Measurements from ENCODE around the gene MTERF1. TPM values are rescaled to one million over a fixed set of nuclear protein-coding genes. Genes with fewer than 3 reads are reported as not detected.

Gene MTERF1
- total RNA-seq, 1 experiment from 2014 or later: 18.8 TPM

DNA sequence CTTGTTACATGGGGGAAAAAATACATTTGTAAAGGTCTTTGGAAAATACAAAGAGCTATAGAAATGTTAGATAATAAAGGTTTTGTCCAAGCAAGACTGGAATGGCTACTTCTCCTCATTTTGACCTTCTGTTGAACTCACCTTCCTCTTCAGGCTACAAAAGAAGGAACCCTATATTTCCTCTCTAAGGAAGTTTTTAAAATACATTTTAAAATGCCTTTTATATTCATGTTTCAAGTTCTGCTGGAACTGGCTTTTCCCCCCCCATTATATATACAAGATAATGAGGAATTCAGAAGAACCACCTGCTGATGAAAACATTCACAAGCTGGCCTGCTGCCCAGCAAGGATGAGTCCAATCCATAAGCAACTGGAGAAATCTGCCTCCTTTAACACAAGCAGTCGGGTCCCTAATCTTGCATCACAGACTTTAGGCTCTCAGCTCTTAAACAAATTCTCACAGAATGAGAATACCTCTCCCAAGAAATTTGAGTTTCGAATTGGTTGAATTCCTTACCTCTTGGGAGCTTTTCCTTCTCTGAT lies 44.6 kb downstream of the MTERF1 start:
- DNase-seq (ENCODE audit: extremely low read depth, low read depth): no peak

- no peak for DNase-seq (ENCODE audit: extremely low read depth, low read depth)
Observed at GRCh38 chr7:91835091-91835825, 45.2 kb downstream of the MTERF1 start.

DNA sequence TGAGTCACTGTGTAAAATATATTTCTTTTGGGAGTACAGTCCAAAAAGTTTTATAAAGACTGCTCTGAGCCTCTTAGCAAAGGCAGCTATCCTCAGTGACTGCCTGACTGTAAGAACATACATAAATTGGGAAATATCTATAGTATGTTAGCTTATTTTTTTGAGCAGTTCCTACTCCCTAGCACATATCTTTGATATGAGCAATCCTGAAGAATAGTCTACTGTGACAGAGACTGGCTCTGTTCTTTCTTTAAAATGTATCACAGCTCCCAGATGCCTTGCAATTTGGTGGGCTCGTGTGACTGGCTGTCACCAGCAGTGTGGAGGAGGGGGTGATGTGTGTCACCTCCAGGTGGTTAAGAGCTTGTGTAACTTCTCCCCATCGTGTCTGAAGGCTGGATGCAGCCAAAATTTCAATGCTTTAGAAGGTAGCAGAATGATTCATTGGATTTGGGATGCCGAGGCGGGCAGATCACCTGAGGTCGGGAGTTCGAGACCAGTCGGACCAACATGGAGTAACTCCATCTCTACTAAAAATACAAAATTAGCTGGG lies 47.9 kb downstream of the MTERF1 start:
- no peak for DNase-seq (ENCODE audit: extremely low read depth, low read depth)

- no peak for DNase-seq (ENCODE audit: extremely low read depth, low read depth)
Observed at GRCh38 chr7:91827169-91827568, 53.3 kb downstream of the MTERF1 start.

DNA sequence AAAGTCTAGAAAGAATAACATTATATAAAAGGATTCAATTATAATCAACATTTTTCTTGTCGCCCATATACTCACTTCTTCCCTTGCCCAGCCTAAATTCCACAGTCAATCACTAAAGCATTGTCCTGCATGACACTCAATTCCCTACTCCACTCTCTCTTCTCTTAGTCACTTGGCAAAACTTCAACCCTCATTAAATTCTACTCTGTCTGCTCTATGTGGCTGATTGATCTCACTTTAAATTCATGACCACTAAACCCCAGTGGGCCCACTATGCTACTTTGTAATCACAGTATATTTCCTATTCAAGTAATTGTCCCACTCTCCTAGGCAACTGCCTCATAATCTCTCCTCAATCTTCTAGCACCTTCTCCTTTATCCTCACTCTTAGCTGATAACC lies 54.1 kb downstream of the MTERF1 start:
- no peak for DNase-seq (ENCODE audit: extremely low read depth, low read depth)

DNA sequence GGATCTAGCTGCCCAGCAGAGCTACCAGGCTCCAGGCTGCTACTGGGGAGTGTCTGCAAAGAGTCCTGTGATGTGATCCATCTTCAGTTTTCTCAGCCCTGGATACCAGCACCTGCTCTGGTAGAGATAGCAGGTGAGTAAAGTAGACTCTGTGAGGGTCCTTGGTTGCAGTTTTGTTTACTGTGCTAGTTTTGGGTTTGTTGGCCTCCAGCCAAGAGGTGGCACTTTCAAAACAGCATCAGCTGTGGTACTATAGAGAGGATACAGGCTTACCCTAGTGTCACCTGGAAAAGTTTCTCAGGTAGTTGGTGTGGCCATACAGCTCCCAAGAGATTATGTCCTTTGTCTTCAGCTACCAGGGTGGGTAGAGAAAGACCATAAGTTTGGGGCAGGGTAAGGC lies 56.3 kb downstream of the MTERF1 start:
- no peak for DNase-seq (ENCODE audit: extremely low read depth, low read depth)

Other genes with a start within 250 kb of the MTERF1 start
- 24.4 and 30.1 TPM in 2 replicates for gene AKAP9, start 60.2 kb upstream of the MTERF1 start, total RNA-seq (2014; rRNA removed; shearing (Covaris generic))